CD4-positive, alpha-beta T cell treated with Interferon alpha-2 for 1 hour (primary cell): ENCODE measurements around the gene TMTC1.

Source experiments
- DNase-seq, 2 donors: peaks; one replicate each; pipeline ENCODE4 v3.0.0-alpha.2; 2020 to 2022

TMTC1 gene

DNA sequence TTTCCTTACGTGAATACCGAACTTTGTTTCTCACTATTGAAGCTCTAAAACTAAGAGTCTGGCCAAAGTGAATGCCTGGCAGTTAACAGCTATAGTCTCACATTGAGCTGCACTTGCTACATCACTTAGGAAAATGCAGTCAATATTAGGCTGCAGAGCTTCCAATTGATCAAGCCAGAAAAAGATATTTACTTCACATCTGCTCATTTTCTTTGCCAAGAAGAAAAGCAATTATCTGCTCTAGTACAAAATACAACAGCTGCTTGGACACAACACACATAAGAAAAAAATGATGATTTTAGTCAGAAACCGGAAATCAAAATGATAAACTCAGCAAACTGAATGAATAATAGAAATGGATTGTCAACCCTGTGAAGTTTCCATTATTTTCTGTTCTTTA, 45.4 kb downstream of the TMTC1 start:
- DNase-seq = no peak

DNA sequence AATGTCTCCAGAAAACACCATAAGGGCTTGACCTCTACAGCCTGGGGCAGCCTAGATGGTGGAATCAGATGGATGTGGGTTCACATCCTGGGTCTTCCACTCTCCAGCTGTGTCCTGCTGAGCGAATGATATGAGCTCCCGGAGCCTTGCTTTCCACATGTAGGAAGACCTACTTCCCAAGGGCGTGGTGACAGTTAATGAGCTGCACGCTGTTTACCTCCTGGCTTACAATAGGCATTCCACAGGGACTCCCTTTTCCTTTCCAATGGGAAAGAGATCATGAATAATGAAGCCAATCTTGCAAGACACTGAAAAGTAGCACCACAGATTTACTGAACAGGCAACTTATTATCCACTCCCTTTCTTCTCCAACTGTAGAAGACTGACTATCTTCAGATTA, 46.1 kb downstream of the TMTC1 start:
- DNase-seq = no peak

DNA sequence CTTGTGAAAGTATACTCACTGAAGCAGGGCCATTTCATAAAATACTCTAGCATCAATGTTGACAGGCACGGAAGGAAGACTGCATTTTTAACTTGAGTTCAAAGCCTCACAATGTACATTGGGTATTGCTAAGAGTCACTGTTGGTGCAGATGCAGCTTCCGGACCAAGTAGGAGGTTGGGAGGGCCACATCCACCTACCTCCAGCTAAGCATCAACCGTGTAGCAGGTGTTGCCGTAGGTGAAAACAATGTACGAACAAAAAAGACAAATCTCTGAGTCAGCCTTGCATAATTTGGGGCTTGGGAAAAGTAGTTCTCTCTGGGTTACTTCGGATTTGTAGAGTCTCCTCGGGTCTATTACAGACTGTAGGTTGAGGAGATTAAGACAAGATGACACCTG, 48.1 kb downstream of the TMTC1 start:
- DNase-seq = no peak

DNA sequence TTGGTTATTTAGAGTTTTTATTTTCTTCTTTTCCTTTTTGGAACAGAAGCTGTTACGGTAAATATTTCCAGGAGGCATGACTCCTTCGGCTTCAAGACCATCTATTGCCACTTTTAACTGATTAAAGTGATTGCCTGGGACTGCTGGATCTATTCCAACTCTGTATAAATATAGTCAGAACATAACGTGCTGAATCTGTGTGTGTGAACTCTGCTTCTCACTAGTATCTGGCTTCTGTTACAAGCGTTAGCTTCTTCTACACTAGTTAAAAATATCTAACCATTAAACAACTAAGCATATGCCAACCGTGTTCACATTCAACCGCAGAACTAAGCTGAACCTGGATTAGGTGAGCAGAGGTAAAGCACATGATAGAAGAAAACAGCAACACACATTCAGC, 49.0 kb downstream of the TMTC1 start:
- DNase-seq = no peak

DNA sequence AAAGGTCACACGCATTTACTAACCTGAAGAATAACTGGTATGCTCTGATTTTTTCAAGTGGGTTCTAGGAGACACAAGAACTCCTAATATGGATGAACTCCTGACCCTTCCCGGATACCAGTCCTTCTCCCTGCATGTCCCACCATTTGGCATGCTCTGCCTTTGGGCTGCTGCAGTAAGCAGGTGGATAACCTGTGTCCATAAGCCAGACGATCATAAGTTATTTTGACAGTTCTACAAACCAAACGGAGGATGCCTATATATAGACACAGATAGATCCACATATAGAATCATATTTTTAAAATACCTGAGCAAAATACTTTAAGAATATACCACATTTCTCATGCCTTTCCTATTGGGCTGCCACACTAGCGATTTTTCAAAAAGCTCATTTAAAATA, 49.4 kb downstream of the TMTC1 start:
- DNase-seq = no peak

DNA sequence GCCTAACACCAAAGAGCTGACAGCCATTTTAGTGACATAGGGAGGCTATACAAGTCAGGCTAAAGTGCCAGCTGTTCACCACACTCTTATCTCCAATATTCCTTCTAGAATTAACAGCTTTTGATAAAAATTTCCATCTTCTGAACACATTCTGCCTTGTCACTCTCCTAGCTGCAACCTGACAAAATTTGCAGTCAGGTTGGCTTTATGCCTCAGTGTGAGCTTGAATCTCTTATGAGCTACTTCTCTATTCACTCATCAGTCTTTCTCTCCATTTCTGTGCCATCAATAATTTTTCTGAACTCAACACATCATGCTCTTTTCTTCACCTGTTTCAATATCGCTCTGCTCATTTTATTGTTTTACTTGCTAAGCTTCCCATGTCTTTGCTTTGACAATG, 50.2 kb downstream of the TMTC1 start:
- no peak for DNase-seq

DNA sequence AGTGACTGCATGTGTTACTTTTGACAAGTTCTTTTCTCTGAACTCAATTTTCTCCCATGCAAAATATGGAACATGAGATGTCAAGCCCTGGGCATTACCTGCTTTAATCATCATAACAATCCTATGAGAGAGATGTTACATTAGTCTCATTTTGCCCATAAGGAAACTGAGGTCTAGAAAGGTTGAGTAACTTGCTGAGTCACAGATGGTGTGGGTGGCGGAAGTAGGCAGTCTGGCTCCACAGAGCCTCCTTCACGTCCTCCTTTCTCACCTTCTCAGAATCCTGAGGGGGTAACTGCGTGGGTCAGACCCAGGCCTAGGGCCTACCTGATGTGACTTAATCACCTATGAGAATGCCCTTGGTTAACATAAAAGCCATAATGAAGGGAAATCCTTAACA, 50.7 kb downstream of the TMTC1 start:
- no peak for DNase-seq

DNA sequence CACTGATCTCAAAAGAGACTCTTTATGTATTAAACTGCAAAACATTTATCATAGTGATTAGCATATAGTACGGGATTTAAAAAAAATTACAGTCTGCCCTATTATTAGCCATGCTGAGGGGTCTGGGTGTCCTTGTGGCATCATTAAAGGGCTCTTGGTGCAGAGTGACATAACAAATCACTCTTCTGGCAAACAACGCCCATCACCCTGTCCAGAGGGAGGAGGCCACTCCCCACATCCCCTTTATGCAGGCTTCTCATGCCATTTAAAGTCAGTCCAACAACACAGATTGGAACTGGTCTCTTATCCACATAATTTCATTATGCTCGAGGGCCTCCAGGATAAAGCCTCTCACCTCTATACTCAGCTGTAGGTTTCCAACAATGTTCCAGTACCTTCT, 51.1 kb downstream of the TMTC1 start:
- DNase-seq = no peak

DNA sequence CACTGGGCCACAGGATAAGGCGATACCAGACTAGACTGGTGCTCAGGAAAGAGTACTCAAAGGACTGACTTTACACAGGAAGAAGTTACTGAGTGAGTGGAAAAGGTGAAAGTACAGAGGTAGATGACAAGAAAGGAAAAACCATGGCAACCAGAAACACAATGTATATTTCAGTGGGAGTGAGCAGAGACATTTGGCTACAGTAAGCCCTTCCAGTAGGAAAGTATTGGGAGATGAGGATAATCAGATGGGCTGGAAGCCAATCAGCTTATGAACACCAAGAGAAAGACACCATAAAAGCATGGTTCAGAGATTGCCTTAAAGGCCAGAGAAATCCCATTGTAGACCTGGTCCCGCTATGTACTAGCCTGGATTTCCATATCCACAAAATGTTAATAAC, 51.6 kb downstream of the TMTC1 start:
- DNase-seq = no peak

DNA sequence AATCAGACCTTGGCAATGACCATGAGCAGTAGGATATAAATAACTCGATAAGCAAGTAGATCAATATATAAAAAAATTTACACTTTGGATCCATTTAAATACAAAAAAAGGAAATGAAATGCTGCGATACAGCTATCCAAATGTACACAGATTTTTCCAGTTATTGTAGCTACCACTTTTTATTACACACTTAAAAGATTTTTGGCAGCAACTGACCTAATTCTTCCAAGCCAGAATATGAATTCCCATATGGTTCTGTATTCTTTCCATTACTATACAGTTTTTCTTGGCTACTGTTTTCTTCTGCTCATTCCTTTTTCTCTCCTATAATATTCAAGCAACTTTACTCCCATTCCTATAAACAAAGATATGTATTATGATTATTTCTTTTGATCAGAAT, 52.2 kb downstream of the TMTC1 start:
- no peak for DNase-seq

DNA sequence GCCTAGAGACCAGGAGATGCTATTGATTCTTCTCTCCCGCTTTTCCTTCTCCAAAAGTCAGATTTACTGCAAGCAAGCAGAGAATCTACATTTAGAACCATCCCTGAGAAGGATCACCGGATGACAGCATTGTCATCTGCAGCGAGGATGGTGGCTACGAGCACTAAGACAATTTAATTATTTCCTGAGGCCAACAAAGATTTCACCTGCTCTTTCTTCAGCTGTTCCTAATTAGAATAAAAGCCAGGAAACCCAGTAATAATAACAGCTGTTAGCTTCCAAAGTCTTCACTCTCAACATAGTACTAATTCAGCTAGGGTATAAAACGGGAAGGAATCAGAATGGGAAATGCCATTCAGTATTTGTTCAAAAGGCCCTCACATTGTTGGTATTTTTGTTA, 53.3 kb downstream of the TMTC1 start:
- no peak for DNase-seq

DNA sequence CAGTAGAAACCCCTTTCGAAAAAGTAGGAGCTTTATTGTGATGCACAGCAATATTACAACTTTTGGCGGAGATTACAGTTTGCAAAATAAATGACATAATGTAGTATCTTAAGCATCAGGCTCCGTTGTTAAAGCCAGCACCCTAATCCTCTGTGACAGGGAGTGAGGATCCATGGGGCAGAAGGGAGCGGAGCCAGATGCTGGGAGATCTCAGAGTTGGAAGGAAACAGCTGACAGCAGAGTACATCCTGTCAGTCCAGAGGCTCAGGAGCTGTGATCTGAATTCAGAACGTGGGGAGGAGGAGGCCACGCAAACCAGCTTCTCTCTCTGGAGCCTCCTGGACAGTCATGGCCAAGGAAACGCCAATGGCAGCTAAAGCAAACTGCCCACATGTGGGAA, 55.7 kb downstream of the TMTC1 start:
- DNase-seq = no peak

DNA sequence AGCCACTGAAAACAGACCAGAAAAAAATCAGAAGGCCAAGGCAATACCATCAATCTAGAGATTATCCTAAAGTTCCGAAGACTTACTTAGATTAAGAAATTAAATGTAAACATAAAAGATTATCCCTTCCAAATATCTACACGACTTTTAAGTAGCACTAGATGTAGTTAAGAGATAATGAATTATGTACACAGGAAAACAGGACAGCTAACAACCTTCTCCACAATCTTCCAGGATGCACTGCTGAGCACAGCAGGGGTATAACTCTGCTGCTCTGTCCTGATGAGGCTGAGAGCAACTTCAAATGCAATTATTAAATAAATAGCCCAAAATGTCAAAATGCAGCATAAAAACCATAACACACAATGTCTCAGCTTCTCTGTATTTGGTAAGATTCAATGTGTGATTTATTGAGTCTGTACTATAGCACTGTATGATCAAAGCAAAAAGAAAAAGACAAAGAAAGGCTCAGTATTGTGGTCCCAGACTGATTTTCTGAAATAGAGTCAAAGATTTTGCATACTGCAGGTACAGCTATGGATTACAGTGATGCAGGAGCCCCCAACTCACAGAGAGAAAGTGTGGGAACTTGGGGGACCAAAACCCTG, 56.9 kb downstream of the TMTC1 start:
- DNase-seq = no peak

DNA sequence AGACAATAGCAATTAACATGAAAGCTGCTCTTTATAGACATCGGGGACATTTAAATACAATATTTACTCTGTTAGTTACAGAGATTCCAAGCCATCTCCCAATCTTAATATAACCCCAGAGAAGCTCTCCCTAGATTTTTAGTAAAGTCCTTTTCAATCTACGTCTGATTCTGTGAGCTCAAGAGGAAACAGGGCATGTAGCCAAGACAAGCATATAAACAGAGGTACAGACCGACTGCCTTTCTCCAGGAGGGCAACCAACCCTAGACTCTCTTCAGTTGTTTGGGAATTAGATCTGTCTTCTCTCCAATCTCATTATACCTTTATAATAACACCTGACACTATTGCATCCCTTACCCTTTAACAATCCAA, 57.4 kb downstream of the TMTC1 start:
- no peak for DNase-seq

DNA sequence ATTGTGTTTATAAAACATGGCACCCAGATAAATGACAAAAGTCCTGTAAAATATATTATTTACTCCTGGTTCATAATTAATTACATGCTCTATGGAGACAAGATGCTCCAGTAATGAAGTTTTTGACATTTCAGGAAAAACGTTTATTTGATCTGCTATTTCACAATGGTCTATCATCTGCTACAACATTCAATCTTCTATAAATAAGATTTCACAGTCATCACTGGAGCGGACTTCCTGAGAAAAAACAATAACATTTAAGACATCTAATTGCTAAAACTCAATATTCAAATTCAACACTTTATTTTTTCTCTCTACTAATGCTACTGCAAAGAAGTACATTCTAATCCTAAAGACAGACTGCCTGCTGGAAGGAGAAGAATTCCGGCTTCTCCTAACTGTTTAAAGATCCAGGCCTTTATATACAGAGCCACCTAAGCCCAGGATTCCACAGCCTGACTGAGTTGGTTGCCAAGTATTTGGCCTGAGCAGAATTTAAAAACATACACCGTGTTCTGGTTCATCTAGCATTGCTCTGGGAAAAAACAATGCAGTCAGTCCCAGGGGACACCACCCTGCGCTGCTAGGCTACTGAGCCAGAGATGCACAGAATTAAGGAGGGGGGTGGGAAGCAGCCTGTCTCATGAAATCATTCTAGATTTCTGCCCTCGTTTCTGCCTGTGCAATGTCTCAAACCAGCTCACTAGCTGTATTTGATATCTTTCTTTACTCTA, 58.0 kb downstream of the TMTC1 start:
- no peak for DNase-seq

DNA sequence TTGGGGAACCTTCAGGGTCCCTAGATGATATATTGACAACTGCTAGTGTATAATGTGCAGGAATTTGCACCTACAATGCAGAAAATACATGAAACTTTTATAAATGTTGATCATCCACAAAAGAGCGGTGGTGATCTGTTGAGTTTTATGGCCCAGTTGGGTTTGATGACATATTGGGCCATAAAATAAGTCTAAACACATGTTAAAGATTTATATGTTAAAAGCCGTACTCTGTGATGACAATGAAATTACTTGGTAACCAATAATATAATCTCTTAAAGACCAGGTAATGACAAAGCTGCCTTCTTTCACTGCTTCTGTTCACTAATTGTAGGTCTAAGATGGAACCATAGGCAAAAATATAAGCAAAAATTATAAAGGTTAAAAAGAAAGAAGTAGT, 61.6 kb downstream of the TMTC1 start:
- DNase-seq = no peak

DNA sequence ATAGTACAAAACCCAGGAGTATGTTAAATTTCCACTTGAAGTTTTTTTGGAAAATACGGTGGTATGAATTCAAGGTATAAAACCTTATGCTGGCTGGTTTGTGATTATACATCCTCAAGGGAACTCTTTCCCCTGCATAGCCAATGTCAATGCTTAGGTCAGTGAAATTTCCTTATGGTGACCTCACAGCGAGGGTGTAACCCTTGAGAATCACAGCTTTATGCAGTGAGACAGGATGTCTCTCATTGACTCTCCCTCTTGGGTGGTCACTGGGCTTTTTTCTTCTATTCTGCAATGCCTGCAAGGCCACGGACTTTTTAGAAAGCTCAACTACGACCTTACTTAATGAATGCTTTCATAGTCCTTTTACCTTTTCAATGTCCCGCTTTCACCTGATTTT, 64.4 kb downstream of the TMTC1 start:
- no peak for DNase-seq

DNA sequence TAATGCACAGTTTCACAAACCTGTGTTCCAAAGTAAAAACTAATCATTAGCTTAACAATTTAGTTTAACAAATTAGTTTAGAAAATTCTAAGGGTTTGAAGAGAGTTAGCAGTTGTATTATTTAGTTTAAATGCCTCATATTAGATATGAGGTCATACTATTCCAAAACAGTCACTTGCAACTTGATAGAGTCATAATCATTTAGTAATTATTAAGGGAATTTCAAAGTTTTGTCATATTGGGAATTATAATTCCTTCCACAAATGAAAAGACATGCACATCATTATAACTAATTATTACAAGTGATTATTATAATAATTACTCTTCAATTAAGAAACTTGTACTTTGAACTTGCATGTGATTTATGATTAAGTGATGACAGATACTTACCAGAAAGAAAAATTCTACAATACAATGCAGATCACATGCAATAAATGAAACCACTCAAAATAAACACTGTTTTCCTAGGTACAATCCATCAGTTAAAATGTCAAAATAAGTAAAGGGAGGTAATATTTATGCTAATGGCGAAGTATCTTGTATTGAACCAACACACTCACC, 66.1 kb downstream of the TMTC1 start:
- DNase-seq = no peak

DNA sequence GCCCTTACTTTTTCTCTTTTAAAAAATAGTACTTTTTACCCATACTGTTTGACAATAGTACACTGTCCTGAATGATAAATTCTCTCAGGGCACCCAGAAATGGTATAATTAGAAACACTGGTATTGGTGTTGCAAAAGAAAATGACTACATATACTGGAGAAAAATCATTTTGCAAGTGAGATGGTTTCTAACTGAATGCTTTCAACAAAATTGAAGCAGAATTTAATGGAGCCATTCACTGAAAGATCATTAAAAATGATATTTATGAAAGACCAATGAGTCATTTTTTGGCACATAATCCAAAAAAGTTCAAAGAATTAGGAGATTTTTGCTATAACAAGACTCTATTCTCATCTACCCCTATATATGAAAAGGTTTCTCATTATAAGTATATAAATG, 68.8 kb downstream of the TMTC1 start:
- DNase-seq = no peak

DNA sequence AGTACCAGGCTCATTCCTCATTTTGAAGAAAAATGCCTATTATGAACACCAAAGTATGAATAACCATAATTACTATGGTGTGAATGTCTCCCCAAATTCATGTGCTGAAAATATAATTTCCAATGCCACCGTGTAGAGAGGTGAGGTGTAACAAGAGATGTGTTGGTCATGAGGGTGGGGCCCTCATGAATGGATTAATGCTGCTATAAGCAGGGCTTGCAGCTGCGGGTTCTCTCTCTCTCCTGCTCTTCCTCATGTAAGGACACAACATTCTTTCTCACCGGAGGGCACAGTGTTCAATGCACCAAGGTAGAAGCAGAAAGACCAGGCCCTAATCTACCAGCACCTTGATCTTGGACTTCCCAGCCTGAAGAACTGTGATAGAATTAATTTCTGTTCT, 70.0 kb downstream of the TMTC1 start:
- DNase-seq = no peak

DNA sequence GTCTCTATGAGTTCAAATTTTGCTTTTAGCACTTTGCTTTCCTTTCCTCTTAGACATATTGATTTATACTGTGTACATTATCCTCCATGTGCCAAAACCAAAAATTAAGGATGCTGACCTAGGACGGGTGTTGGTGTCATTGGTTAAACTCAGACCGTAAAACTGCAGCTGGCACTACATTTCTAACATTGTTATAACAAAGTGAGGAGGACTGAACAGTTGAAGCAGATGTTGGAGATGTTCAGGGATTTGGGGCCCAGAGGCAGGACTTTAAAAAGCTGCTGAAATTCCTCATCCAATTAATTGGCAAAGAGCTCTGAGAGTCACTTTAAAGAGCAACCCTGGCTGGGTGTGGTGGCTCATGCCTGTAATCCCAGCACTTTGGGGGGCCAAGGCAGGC, 72.4 kb downstream of the TMTC1 start:
- DNase-seq = no peak

DNA sequence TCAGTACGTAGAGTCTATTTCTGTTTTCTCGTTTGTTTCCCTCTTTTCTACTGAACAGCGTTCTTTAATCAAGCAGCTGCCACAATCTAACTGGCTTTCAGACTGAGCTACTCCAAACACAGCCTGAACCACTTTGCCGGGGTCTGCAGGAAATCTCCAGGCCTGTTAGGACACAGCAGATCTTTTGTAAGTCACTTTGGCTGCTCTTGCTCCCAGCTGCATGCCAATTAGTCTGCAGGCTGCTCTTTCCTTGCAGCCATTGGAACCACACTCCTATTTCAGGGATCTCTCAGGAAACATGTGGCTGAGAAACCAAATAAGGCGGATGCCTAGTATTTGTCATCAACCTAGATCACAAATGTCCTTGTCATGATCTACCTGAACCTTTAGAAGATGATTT, 73.6 kb downstream of the TMTC1 start:
- no peak for DNase-seq

DNA sequence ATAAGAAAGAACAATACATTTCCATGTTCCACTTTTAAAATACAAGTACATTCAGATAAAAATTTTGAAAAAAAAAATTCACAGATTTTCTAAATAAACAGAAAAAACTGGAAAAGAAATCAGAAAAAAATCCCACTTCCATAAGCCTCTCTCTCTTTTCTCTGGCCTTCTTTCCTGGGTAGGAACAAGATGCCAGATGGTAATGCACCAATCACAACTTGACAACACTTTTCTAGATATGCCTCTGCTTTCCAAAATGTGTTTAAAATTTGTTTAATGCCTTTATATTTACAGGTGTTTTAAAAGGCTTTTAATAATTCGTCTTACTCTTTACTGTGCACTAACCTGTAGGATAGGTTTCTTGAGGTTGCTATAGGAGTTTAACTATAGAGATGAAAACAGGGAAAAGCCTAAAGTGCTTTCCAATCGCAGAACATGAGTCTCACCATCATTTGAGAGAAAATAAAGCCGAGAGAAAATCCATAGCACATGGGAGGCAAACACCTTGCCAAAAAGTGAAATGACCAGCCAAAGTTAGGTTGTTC, 74.2 kb downstream of the TMTC1 start:
- no peak for DNase-seq

DNA sequence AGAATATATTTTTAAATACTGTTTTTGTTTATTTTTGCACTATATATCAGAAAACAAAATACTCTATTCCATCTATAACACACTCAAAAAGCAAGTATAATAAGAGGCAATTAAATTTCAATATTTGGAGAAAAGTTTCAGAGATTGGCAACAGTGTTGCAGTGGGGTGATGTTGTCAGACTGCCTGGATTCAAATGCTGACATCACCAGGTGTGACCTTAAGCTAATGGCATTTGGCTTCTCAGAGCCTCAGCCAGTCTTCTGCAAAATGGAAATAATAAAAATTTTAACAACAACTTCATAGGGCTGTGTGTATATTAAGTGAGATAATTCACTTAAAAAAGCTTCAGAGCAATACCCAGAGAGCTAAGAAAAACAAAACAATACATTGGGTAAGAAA, 74.7 kb downstream of the TMTC1 start:
- no peak for DNase-seq

DNA sequence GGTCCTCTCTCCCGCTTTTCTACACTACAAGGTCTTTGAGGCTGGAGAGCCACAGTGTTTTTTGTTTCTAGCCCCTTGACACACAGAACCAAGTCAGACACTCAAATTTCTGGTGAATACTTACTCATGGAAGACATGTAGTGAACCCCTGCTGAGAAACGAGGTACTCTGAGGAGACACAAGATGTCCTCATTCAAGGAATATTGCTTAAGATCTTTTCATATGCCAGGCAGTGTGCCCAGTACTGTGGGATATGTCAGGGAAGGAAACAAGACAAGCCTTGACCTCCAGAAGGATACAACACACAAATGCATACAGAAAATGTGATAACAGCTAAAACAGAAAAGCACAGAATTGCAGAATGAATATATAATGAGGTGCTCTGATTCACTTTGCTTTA, 75.9 kb downstream of the TMTC1 start:
- no peak for DNase-seq
